HG02938 (cell line): Measurements from ENCODE around the gene LUC7L3.
"Not testable (repeated sequence)": the region's sequence is repeated elsewhere in the genome, so short reads cannot be mapped to it uniquely, and the experiment has no call there.

Source experiments
- ATAC-seq: cut with Tn5 transposase; IDR thresholded peaks from one replicate; pipeline ENCODE4 v1.9.1; 2021; ENCODE audit warnings: mild to moderate bottlenecking, moderate library complexity; ENCODE audit not compliant: unreplicated experiment

LUC7L3 gene

DNA sequence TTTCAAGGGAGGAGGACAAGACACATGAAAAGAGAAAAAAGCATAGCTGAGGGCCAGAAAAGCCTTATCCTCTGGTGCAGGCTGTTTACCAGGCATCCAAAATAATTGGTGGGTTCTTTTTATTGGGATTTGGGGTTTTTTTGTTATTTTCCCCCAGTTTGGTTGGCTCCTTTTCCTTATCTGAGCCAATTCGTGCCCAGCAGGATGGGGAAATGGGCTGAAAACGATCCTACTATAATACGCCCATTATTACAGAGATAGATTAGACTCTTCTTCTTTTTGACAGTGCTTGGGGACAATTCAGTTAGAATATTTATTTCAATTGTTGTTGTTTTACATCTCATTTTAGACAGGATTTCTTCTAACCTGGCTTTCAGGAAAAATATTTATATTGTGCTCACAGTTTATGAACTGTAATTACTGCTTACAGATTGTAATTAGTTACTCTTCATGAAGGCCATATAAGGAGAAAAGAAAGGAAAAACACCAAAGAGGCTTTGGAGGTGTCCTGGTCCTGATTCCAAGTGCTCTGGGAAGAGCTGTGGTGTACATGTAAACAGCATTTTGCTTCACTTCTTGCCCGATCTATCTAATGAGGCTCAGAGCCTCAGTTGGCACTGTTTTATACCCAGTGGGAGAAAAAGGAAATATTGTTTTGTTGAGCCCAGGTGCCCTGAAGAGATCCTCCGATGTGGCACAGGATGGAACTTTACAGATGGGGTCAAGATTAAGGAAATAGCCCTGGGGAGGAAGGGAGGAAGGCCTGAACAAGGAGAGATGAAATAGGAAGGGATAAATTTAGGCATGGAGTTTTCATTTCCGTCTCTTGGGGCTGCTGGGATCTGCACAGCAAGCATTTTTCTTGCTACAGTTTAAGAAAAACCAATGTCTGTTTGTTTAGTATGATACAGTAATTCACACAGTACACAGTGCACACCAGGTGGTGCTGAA is 11.1 kb upstream of the LUC7L3 start:
- no peak for ATAC-seq

DNA sequence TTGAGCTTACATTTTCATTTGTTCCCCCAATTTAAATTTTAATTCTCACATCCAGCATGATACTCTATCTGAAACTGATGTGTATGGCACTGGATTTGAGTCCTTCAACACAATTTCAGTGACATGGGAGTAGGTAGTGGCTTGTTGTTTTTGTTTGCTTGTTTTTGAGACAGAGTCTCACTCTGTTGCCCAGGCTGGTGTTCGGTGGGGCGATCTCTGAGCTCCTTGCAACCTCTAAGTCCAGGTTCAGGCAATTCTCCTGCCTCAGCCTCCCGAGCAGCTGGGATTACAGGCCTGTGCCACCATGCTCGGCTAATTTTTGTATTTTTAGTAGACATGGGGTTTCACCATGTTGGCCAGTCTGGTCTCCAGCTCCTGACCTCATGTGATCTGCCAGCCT is 10.3 kb upstream of the LUC7L3 start:
- ATAC-seq: not testable (repeated sequence)

DNA sequence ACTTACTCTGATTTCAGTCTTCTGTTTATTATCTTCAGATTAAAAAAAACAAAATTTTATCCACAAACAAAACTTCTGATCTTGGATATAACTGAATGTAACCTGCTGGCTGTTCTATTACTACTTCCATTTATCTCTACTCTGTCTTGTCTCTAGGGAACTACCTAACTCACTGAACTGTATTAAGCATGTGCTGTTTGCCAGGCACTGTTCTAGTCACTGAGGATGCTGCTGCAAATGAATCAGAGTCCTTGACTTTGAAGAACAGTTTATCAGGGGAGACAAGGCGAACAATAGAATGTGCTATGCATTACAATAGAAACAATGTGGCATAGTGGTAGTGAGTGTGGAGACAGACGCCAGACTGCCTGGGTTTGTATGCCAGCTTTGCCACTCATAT is 9.4 kb upstream of the LUC7L3 start:
- ATAC-seq: no peak

DNA sequence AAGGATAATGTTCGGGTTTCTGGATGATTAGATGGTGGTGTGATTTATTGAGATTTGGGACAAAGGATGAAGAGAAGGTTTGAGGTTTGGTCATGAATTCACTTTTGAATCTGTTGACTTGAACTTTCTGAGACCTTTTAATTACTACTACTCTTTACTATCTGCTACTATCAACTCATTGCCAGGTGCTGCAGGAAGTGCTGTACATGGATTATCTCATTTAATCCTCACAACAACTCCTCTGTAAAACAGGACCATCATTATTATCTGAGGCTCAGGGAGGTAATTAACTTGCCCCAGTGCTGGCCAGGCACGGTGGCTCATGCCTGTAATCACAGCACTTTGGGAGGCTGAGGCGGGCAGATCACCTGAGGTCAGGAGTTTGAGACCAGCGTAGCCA is 8.8 kb upstream of the LUC7L3 start:
- no peak for ATAC-seq

DNA sequence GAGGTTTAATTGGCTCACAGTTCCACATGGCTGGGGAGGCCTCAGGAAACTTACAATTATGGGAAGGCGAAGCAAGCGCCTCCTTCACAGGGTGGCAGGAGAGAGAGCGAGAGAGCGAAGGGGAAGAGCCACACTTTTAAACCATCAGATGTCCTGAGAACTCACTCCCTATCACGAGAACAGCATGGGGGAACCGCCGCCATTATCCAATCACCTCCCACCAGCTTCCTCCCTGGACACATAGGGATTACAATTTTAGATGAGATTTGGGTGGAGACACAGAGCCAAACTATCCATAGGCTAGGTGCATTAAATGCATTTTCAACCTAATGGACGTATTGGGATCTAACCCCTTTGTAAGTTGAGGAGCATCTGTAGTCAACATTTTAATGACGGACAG is 6.8 kb upstream of the LUC7L3 start:
- ATAC-seq: no peak

DNA sequence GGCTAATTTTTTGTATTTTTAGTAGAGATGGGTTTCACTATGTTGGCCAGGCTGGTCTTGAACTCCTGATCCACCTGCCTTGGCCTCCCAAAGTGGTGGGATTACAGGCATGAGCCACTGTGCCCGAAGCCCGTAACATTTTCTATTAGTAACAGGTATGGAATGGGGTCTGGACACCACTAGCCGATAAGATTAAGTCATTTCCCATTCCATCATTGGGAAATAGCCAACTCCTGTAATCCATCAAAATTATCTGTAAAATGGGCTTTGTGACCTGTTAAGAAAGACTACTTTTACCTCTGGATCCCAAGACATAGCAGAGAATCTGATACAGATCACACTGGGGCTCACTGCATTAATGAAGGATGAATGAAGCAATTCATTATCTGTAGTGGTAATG is 3.9 kb upstream of the LUC7L3 start:
- no peak for ATAC-seq

DNA sequence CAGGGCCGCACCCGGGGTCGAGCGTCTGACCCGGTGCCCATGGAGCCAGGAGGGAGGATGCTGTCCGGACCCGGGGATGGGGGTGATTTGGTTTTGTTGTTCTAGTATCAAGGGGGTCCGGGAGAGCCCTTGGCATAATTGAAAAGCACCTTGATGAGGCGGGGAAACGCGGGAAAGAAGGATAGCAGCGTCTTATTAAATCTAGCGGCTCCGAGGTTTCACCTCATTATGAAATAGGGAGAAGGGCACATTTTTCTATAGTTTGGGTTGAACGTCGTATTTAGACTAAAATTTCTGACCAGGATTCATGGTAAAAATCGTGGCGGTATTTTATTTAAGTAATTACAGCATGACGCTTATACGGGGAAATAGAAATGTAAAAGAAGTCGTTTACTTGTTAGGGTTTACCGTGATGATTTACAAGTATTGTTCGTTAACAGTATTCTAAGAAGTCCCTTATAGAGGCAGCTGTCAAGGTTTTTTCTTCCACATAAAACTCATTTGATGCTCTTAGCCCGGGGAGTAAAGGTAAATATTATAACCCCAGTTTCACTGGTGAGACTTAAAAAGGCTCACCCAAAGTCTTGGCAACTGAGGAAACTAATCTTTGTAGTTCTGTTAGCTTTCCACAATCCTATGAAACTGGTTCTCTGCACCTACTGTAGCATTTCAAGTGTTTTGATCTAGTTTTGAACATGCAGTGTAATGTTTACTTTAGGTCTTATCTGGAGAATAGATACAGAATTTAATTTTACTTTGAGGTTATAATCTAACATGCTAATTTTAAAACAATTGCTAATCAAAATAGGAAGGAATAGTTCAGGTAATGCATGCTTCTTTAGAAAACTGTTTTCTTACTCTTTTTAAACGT is 756 bp downstream of the LUC7L3 start:
- ATAC-seq: no peak

DNA sequence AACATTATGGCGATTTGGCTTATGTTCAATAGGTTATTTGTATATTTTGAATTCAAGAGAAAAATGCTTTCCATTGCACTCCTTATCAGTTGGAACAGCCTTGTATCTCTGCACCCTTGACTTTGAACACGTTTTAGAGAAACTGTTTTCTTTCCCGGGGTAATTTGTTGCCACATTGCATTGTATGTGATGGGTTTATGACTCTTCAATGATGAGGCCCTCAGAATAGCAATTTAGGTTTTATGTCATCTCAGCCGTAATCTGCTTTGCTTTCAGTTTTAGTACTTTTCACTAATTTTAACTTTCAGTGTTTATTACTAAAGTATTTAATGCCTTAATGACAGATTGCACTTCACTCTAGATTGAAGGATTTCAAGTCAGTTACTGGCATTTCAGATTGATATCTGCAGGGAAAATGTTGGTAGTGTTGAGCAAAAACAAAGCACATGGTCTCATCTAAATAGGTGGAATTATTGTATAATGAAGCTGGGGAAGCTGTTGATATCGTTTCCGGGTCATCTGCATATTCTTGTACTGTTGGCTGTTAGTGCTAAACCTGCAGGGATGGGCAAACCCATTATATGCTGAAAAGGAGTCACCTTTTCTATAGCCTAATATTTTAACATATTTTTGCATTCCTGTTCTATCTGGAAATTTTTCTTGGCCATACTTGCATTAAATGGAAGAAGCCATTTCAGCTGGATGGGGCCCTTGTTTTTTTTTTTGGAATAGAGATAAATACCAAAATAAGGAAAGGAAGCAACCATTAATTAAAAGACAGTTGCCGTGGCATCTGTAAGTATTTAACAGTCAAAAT is 2.0 kb downstream of the LUC7L3 start:
- ATAC-seq: no peak

DNA sequence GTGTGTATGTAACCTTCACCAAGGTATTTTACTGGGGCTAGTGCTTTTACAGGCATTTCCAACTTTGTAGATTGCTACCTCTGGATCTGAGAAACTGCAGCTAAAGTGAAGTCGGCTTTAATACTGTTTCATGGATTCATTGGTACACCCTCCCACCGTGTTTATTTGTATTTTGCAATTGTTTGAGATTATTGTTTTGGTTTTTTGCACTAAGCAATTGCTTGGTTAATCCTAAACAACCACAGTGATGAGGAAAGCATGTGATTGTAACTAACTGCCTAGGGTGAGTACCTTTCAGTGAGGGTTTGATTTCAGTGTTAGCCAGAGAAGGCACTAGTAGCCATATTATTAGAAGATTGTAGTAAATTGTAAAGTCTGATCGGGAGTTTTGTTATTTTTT is 3.3 kb downstream of the LUC7L3 start:
- ATAC-seq: no peak

DNA sequence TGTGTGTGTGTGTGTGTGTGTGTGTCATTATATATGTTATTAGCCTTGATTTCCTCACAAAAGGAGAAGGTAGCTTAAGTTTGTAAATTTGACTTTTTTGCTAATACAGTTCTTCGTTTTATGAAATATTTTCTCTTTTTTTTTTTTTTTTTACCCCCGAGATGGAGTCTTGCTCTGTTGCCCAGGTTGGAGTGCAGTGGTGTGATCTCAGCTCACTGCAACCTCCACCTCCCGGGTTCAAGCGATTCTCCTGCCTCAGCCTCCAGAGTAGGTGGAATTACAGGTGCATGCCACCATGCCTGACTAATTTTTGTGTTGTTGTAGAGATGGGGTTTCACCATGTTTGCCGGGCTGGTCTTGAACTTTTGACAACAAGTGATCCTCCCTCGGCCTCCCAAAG is 5.2 kb downstream of the LUC7L3 start:
- not testable (repeated sequence) for ATAC-seq

DNA sequence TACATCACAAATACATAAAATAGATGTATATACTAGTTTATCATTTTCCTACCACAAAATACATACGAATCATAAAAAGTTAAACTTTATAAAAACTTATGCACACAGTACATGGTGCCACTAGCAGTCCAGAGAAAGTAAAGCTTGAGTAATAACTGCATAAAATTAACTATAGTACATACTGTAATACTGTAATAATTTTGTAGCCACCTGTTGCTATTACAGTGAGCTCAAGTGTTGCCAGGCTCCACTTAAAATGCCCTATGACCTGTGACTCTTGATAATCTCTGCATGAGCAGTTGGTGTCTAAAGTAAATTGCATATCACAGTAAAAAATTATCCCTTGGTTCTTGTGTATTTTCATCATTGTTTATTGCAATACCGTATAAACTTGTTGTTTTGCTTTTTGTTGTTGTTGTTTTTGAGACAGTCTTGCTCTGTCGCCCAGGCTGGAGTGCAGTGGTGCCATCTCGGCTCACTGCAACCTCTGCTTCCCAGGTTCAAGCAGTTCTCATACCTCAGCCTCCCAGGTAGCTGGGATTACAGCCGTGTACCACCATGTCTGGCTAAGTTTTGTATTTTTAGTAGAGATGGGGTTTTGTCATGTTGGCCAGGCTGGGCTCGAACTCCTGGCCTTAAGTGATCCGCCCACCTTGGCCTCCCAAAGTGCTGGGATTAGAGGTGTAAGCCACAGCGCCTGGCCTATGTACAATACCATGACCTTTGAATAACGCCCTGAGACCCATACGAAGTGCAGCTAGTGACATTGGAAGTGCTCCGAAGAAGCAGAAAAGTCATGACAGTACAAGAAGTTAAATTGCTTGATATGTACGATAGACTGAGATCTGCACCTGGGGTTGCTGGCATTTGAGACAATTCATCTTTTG is 6.6 kb downstream of the LUC7L3 start:
- ATAC-seq: no peak

DNA sequence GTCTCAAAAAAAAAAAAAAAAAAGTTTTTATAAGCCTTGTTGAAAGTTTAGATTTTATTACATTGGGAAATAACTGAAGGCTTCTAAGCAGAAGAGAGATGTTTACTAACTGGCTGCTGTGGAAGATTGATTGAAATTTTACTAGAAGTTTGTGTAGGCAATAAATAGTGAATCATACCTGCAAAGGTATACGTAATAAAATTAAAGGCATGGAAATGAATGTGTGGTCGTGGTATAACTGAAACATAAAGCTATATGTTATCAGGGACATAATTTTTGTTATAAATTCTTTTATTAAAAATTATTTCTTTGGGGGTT is 8.7 kb downstream of the LUC7L3 start:
- ATAC-seq: no peak

DNA sequence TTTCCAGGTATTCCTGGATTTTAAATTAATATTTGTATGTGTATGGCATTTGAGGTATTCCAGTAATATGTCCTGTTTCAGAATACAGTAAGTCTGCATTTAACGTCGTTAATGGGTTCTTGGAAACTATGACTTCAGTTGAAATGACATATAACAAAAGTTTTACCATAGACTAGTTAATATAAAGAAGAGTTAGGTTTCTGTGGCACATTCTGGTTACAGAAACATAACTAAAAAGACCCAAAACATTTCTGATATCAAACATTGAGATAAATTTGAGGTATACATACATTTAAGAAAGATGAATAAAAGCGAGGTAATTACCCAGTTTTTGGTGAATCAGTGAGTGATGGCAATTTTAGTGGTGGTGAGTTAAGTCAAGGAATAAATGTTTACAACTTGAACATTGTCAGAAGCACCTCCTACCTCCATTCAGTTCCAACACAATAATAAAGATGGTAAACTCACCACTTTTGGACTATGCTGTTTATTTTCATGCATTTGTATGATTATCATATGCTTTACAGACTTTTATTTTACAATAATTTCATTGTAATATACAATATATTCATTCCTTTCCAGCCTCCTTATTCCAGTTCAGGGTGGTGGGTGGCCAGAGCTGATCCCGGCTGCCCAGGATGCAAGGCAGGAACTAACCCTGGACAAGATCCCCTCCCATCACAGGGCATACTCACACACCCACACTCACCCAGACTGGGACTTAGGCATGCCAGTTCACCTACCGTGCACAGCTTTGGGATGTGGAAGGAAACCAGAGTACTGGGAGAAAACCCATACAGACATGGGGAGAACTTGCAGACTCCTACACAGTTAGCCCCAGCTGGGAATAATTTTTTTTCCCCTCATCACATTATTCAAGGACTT is 9.7 kb downstream of the LUC7L3 start:
- no peak for ATAC-seq

DNA sequence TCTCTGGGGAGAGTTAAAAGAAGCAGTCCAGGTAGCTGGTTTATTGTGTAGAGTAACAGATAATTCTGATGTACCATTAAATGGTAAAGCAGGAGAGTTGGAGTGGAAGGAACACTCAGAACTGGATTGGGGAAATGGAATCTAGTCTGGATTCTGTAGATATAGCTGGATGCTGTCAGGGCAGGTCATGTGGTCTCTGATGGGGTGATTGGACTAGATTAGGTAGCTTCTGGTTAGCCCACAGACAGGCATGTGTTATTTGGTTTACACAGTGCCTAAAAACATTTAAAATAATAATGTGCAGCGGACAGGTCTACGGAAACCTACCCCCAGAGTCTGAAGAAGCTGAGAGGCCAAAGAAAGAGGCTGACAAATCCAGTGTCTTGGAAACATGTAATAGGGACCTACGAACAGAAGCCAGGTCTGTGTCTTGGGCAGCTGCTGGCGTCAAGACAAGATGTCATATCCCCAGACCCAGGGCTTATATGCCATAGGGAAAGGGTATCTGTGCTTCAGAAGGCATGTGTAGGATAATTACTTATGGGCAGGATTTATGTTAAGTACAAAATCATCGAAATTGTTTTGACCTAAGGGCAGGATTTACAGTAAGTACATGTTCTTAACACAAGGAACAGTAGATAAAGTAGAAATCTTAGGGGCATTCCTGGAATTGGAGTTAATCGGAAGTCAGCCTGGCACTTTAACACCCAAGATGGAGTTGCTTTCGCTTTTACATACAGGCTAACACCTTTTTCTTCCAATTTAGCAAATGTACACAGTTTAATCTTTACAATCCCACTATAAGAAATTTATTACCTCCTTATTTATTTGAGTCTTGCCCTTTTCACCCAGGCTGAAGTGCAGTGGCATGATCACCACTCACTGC is 12.4 kb downstream of the LUC7L3 start:
- no peak for ATAC-seq

DNA sequence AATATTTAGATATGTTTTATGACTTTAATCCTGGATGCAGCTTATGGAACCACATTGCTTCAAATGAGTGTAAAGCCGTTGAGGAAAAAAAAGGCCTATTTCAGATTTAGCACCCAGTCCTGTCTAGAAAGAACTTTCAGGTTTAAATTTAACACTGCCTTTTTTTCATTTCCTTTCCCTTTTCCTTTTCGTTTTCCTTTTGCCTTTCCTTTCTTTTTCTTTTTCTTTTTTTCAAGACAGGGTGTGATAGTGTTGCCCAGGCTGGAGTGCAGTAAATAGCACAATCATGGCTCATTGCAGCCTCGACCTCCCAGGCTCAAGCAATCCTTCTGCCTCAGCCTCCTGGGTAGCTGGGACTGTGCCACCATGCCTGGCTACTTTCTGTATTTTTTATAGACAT is 15.9 kb downstream of the LUC7L3 start:
- no peak for ATAC-seq

DNA sequence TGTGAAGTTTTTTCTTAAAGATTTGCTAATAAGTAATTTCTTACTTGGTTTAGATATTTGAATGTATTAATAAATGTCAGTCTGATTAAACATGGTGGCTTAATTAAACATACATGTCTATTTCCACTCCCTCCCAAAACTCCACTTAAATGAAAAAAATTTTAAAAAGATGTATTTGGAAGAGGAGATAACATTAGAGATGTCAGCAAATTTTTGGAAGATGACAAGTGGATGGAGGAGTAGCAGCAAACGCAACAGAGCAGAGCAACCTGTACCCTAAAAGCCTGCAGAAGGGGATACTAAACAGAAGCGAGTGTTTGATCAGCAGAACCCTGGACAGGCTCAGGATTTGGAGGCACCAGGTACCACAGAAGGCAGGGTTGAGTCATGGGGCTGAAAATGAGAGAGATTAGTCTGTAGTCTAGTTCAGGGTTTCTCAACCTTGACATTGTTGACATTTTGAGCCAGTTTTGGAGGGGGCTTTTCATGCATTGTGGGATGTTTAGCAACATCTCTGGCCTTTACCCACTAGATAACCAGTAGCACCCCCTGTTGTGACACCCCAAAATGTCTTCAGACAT is 17.8 kb downstream of the LUC7L3 start:
- ATAC-seq: no peak

DNA sequence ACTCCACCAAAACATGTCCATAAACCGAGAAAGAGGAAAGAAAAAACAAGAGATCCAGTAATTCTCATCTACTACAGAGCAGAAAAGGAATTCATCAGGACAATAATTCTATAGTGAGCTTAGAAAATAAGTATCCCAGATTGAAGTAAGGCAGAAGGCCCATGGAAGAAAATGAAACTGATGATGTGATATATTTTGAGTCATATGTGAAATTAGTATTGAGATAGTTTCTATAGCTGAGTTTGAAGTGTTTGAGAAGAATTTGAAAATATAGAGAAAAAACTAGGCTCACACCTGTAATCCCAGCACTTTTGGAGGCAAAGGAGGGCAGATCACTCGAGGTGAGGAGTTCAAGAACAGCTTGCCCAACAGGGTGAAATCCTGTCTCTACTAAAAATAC is 19.7 kb downstream of the LUC7L3 start:
- no peak for ATAC-seq

DNA sequence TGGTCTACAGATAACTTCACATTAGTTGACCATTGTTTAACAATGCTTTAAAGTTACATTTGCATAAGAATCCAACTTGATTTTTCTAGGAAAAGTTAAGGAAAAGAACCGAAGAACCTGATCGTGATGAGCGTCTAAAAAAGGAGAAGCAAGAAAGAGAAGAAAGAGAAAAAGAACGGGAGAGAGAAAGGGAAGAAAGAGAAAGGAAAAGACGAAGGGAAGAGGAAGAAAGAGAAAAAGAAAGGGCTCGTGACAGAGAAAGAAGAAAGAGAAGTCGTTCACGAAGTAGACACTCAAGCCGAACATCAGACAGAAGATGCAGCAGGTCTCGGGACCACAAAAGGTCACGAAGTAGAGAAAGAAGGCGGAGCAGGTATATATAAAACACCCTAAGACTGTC is 26.2 kb downstream of the LUC7L3 start:
- no peak for ATAC-seq
